Measurements from ENCODE around the gene UNC5A. TPM values are rescaled to one million over a fixed set of nuclear protein-coding genes. Genes with fewer than 3 reads are reported as not detected.

UNC5A gene
- total RNA-seq, 1 experiment from 2014 or later: 0.07 TPM

DNA sequence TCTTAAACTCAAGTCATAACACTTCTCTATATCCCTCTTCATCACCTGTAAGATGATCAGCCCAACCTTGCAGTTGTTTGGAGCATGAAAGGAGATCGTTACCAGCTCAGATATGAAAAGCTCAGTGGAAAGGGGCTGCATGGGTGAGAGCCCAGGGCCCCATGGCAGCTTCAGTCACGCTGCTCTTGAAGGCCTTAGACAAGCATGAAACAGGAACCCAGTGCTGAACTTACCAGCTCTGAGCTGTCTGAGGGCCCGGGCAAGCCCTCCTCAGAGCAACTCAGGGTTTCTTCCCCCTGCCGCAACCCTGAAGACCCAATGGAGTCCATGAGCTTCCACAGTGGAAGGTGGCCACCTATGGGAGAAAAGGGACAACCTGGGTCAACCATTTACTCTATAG, 85.5 kb downstream of the UNC5A start:
- H3K4me1 ChIP-seq (ENCODE audit: insufficient read depth, low read length): no peaks in the 10 kb centered on the region
- intact Hi-C loops (cut with micrococcal nuclease): no loop called here
- CTCF ChIA-PET: no interaction called here
- no TSS peak for BruUV-seq (replicated peaks)
- DNase-seq (no peak), ATAC-seq (no peak)
- no peaks in the 10 kb centered on the region for H3K9me3 ChIP-seq (ENCODE audit: low read length)
- TF ChIP-seq, protein P1, sequence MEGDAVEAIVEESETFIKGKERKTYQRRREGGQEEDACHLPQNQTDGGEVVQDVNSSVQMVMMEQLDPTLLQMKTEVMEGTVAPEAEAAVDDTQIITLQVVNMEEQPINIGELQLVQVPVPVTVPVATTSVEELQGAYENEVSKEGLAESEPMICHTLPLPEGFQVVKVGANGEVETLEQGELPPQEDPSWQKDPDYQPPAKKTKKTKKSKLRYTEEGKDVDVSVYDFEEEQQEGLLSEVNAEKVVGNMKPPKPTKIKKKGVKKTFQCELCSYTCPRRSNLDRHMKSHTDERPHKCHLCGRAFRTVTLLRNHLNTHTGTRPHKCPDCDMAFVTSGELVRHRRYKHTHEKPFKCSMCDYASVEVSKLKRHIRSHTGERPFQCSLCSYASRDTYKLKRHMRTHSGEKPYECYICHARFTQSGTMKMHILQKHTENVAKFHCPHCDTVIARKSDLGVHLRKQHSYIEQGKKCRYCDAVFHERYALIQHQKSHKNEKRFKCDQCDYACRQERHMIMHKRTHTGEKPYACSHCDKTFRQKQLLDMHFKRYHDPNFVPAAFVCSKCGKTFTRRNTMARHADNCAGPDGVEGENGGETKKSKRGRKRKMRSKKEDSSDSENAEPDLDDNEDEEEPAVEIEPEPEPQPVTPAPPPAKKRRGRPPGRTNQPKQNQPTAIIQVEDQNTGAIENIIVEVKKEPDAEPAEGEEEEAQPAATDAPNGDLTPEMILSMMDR (conservative IDR thresholded peaks at IDR 0.05; ENCODE audit: low read depth, low read length): no peak
- TF ChIP-seq EZH2 (IDR thresholded peaks at IDR 0.05; ENCODE audit: low read length, unreplicated experiment): no peak
- TF ChIP-seq EZH2phosphoT487 (IDR thresholded peaks at IDR 0.05; ENCODE audit: borderline replicate concordance, low read length): no peak
- H3K36me3 ChIP-seq (ENCODE audit: low read depth, low read length): no peaks in the 10 kb centered on the region
- no peaks in the 10 kb centered on the region for H3F3A ChIP-seq (ENCODE audit: low read length, unreplicated experiment)
- POLR2A ChIA-PET (ENCODE audit: unreplicated experiment): no interaction called here
- H3K9ac ChIP-seq (ENCODE audit: low read length): no peak overlapping the region
- H3K4me2 ChIP-seq (ENCODE audit: low read length): no peak overlapping the region
- H3K27ac ChIP-seq (ENCODE audit: low read length): no peak overlapping the region
- no peak overlapping the region for H2AFZ ChIP-seq (ENCODE audit: low read length)
- H3K79me2 ChIP-seq (ENCODE audit: low read length): no peaks in the 10 kb centered on the region
- H3K27me3 ChIP-seq (ENCODE audit: low read length): no peaks in the 10 kb centered on the region; the same call in 1 of the 2 replicates
- H3K9me2 ChIP-seq (replicated peaks; ENCODE audit: low read length): no peaks in the 10 kb centered on the region
- no peak overlapping the region for H3K4me3 ChIP-seq (ENCODE audit: low read length)
- no peaks in the 10 kb centered on the region for H4K20me1 ChIP-seq (ENCODE audit: low read length)

DNA sequence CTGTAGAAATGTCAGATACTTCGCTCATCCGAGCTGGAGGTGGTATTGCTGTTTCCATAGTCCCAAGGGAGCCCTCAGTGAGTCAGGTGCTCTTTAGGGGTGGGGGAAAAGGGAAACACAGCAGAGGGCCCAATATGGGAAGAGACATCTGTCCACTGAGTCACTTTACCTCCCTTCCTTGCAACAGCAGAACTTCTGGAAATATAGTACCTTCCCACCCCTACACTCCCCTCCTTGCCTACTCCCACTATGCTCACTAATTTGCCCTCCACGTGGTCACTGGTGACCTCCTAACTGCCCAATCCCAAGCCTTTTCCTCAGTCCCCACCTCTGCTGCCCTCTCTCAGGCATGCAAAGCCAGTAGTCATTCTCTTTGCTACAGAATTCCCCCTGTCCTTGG, 86.9 kb downstream of the UNC5A start:
- no peaks in the 10 kb centered on the region for H3F3A ChIP-seq (ENCODE audit: low read length, unreplicated experiment)
- no peaks in the 10 kb centered on the region for H3K4me1 ChIP-seq (ENCODE audit: insufficient read depth, low read length)
- no peak overlapping the region for H3K27ac ChIP-seq (ENCODE audit: low read length)
- TF ChIP-seq EZH2 (IDR thresholded peaks at IDR 0.05; ENCODE audit: low read length, unreplicated experiment) (no peak), EZH2phosphoT487 (IDR thresholded peaks at IDR 0.05; ENCODE audit: borderline replicate concordance, low read length) (no peak)
- TF ChIP-seq, protein P1 (conservative IDR thresholded peaks at IDR 0.05; ENCODE audit: low read depth, low read length): no peak
- ATAC-seq (no peak), DNase-seq (no peak)
- no peaks in the 10 kb centered on the region for H3K79me2 ChIP-seq (ENCODE audit: low read length)
- H3K4me2 ChIP-seq (ENCODE audit: low read length): no peak overlapping the region
- CTCF ChIA-PET: no interaction called here
- intact Hi-C loops (cut with micrococcal nuclease): no loop called here
- H3K4me3 ChIP-seq (ENCODE audit: low read length): no peak overlapping the region
- no peak overlapping the region for H2AFZ ChIP-seq (ENCODE audit: low read length)
- no TSS peak for BruUV-seq (replicated peaks)
- no peaks in the 10 kb centered on the region for H4K20me1 ChIP-seq (ENCODE audit: low read length)
- no peaks in the 10 kb centered on the region for H3K9me2 ChIP-seq (replicated peaks; ENCODE audit: low read length)
- no peak overlapping the region for H3K9ac ChIP-seq (ENCODE audit: low read length)
- POLR2A ChIA-PET (ENCODE audit: unreplicated experiment): no interaction called here
- no peaks in the 10 kb centered on the region; the same call in 1 of the 2 replicates for H3K27me3 ChIP-seq (ENCODE audit: low read length)
- no peaks in the 10 kb centered on the region for H3K36me3 ChIP-seq (ENCODE audit: low read depth, low read length)
- H3K9me3 ChIP-seq (ENCODE audit: low read length): no peaks in the 10 kb centered on the region

- BruUV-seq (replicated peaks): no TSS peak
- no peak within 1 kb of the TSS for H3K4me3 ChIP-seq (ENCODE audit: low read length)
- H3F3A ChIP-seq (ENCODE audit: low read length, unreplicated experiment): no peaks in the 10 kb centered on the region
- H3K36me3 ChIP-seq (ENCODE audit: low read depth, low read length): peaks cover 17% of the 10 kb centered on the region; the same call in 1 of the 2 replicates
- no peaks in the 10 kb centered on the region for H3K79me2 ChIP-seq (ENCODE audit: low read length)
- no peak within 1 kb of the TSS for H2AFZ ChIP-seq (ENCODE audit: low read length)
- TF ChIP-seq, protein P1 (conservative IDR thresholded peaks at IDR 0.05; ENCODE audit: low read depth, low read length): no peak
- TF ChIP-seq EZH2phosphoT487 (IDR thresholded peaks at IDR 0.05; ENCODE audit: borderline replicate concordance, low read length) (no peak), EZH2 (IDR thresholded peaks at IDR 0.05; ENCODE audit: low read length, unreplicated experiment) (no peak)
- H3K9ac ChIP-seq (ENCODE audit: low read length): no peak within 1 kb of the TSS
- no peak within 1 kb of the TSS for H3K27ac ChIP-seq (ENCODE audit: low read length)
- no peak within 1 kb of the TSS for H3K4me2 ChIP-seq (ENCODE audit: low read length)
- no peaks in the 10 kb centered on the region for H3K4me1 ChIP-seq (ENCODE audit: insufficient read depth, low read length)
- no peaks in the 10 kb centered on the region for H3K27me3 ChIP-seq (ENCODE audit: low read length)
- no peak for DNase-seq
- ChIA-PET POLR2A (ENCODE audit: unreplicated experiment) (no interaction called here), CTCF (no interaction called here)
- H3K9me2 ChIP-seq (replicated peaks; ENCODE audit: low read length): no peaks in the 10 kb centered on the region
- no peak for ATAC-seq
- intact Hi-C loops (cut with micrococcal nuclease): no loop called here
- no peaks in the 10 kb centered on the region for H4K20me1 ChIP-seq (ENCODE audit: low read length)
- H3K9me3 ChIP-seq (ENCODE audit: low read length): no peaks in the 10 kb centered on the region
Observed at GRCh38 chr5:176899296-176899891, 89.0 kb downstream of the UNC5A start, which contains the start of gene HK3. Gene HK3 (minus strand): TSS chr5:176899346. CDS start chr5:176896159, 3,187 bp downstream.

All from PC-3 (cell line).